Activated T-cell treated with anti-CD3 and anti-CD28 coated beads, Interleukin-2, amount 50 U/mL, for 48 hours (primary cell): ENCODE measurements around the gene MMS19.
A peak's percentile ranks its signal among the peaks of the same experiment; 100 is the strongest.

ENCODE experiments used
- DNase-seq, 2 experiments: peaks; one replicate each; pipeline ENCODE4 v3.0.0-alpha.2; 2020

MMS19 gene, protein sequence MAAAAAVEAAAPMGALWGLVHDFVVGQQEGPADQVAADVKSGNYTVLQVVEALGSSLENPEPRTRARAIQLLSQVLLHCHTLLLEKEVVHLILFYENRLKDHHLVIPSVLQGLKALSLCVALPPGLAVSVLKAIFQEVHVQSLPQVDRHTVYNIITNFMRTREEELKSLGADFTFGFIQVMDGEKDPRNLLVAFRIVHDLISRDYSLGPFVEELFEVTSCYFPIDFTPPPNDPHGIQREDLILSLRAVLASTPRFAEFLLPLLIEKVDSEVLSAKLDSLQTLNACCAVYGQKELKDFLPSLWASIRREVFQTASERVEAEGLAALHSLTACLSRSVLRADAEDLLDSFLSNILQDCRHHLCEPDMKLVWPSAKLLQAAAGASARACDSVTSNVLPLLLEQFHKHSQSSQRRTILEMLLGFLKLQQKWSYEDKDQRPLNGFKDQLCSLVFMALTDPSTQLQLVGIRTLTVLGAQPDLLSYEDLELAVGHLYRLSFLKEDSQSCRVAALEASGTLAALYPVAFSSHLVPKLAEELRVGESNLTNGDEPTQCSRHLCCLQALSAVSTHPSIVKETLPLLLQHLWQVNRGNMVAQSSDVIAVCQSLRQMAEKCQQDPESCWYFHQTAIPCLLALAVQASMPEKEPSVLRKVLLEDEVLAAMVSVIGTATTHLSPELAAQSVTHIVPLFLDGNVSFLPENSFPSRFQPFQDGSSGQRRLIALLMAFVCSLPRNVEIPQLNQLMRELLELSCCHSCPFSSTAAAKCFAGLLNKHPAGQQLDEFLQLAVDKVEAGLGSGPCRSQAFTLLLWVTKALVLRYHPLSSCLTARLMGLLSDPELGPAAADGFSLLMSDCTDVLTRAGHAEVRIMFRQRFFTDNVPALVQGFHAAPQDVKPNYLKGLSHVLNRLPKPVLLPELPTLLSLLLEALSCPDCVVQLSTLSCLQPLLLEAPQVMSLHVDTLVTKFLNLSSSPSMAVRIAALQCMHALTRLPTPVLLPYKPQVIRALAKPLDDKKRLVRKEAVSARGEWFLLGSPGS

DNA sequence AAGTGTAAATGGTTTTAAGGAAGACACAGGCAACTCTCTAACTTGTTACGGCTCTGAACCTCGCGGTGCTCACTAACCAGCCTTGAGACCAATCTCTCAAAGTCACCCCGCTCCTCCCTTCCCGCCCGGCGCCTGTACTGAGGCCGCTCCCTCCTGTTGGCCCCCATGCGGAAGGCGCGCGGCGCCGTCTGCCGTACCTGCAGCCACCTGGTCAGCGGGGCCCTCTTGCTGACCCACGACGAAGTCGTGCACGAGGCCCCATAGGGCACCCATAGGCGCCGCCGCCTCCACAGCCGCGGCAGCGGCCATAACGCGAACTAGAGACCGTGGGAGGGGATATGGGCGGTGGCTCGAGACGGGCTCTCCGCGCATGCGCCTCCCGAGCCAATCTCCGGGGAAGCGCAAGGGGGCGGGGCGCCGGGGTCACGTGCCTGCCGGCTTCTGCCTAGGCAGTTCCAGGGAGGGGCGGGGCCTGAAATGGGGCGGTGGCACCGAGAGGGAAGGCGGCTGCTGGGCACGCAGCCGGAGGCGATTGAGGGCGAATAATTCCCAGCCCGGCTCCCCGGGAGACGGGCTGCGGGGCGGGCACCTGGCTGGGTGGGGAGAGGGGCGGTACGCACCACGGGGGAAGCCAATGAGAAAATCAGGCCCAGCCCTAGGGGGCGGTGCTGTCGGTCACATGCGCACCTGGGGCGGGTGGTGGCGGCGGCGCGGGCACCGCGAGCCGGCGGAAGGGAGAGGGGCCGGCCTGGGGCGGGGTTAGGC is at the start of gene MMS19:
MMS19 (minus strand) TSS at position 347 of the 765 bp plus-strand sequence; CDS start at position 309, 38 bp downstream.
- peak; percentile 99 to 100 for DNase-seq

DNA sequence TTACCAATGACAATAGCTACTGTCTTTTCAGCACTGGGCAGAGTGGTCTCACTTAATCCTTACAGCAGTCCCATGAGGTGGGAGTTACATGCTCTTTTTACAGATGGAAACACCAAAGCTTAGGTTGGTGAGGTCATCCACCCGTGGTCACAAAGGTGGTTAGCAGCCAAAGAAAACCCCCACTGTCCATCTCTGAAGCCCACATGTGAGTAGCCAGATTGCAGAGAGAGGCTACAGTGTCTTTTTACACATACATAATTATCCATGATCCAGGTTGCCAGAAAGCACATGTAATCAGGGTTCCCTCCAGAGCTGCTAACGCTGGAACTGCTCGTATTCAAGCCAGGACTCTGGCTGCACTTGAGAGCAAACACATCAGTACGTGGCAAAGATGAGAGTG is 49.7 kb upstream of the MMS19 start:
- DNase-seq: no peak

DNA sequence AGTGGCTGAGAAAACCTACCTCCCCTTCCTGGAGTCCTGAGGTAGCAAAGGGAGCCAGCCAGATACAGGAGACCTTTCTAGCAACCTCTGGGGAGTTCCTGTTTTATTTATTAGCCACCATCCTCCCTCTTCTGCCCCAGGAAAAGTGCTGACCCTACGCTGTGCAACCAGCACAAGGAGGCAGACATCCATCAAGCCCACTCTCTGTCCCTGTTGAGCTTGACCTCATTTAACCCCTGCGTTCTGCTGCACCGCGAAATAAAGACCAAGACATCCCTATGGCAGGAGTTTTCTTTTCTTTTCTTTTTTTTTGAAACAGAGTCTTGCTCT is 49.0 kb upstream of the MMS19 start:
- DNase-seq: no peak

DNA sequence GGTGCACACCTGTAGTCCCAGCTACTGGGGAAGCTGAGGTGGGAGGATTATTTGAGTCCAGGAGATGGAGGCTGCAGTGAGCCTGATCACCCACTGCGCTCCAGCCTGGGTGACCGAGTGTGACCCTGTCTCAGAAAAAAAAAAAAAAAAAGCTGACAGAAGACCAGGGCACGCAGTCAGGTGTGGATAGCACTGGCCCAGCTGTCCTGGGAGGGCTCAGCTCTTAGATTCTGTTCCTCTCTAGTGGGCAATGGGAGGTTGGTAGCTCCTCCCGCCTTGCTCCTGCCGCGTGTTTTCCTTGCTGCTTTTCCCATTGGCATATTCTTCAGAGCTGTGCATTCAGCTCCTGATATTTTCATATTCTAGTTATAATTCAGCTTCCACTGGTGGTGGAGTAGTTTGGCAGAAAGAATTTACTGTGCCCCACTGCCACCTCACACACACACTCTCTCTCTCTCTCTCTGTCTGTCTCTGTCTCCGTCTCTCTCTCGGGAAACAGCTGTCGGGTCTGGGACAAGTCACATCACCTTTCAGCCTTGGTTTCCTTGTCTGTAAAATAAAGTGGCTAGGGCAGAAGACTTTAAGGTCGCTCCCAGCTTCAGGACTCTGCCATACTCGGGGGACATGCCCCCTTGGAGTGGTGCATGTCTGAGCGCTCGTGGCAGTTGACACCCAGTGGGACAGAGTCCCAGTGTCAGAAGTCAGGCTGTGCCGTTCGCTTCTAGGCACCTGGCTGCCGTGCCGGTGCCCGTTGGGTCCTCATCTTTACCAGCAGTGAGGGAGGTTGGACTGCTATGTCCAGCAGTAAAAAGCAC is 48.4 kb upstream of the MMS19 start:
- DNase-seq: no peak

DNA sequence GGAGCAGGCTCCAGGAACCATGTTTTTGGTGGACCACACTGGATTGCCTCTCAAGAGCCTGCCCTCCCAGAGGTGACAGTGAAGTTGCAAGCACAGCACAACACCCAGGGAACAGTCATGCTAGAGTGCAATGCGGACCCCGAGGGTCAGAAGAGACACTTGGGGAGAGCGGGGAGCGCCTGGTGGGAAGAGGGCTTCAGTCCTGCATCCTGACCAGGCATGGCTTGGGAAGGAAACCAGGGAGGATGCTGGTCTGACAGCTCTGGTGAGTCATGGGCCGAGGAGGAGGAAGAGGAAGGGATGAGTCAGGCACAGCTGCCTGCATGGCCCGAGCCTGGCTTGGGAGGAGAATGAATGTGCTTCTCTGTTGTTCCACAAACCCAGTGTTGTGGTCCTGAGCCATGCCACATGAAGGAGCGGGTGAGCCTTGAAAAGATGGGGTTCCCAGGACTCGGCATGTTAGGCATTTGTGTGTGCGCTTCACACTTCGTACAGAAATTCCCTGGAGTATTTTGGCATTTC is 44.9 kb upstream of the MMS19 start:
- peak; percentile 77 to 79 for DNase-seq

DNA sequence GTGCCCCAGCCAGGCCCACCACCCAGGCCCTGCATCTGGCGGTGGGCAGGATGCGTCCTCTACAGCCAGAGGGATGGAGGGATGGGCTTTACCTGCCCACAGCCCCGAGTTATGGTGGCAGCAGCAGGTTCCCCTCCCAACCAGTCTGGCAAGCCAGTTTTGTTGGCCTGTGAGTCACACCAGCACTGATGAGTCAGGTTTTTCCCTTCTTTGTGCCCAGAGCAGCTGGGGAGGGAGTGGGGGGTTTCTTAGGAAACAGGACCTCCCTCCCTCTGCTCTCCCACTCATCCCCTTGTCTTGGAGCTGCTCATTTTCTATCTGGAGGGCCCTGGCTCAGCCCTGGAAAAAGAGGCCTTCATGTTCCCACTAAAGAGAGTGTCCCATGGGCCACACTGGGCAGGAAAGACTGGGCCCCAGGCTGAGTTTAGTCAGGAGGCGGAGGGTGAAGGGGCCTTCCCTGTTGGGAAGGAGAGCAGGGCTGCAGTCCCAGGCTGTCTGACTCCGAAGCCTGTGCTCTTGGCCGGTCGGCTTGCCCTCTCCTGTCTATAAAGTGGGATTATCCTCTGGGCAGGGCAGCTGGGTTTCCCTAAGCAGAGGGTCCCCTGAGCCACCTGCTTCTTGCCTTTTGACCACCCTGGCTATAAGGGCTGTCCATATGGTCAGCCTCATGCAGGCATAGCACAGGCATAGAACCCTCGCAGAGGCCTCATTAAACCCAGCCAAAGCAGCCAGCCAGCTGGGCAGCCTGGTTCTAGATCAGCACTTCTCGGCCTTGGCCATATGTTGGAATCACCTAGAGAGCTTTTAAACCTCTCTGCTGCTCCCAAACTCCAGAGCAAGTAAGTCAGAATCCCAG is 44.2 kb upstream of the MMS19 start:
- peak; percentile 59 to 70 for DNase-seq

DNA sequence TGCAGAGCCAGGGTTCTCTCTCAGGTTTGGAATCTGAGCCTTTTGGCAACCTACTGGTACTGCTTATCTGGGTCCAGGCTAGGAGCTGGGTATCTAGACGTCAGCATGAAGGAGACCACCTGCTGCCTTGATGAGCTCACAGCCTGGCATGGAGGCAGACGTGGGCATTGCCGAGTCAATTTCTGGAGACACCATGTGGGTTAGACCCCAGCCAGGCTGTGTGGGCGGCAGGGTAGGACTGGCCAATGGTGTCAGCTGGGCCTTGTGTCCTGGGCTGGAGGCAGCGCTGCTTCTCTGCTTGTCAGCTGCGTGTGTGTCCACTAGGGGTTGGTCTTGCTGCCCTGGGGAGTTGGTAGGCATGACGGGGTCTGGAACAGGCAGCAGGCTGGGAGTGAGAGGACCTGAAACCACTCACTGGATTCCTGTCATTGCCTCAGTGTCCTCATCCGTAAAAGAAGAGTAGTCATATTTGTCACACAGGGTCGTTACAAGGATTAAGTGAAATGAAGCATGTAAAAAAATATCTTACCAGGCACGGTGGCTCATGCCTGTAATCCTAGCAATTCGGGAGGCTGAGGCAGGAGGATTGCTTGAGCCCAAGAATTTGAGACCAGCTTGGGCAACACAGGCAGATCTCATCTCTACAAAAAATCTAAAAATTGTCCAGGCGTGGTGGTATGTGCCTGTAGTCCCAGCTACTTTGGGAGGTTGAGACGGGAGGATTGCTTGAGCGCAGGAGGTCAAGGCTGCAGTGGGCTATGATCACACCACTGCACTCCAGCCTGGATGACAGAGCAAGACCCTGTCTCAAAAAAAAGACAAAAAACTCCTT is 42.7 kb upstream of the MMS19 start:
- DNase-seq: no peak

DNA sequence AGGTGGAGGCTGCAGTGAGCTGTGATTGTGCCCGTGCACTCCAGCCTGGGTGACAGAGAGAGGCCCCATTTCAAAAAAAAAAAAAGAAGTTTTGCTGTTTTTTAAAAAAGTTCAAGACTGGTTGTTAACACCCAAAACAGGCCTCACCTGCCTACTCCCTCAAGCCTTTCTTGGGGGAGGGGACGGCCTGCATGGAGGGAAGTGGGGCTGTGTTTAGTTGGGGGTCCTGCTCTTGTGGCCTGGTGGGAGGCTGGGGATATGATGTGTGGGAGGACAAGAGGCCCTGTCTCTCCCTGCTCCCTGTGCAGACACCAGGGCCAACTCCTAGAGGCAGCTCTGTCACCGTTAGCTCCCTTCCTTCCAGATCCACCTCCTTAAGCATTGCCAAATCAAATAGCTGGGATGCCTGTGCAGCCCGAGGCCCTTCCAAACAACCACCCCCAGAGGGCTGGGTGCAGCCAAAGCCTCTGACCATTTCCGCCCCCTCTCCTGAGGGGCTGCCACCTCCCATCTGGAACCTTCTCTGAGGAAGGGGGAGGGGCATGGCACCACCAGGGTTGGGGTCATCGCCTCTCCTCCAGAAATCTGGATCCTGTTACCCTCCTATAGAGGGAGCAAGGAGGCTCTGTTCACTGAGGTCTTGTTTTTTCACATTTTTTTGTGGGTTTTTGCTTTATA is 41.4 kb upstream of the MMS19 start:
- no peak for DNase-seq

DNA sequence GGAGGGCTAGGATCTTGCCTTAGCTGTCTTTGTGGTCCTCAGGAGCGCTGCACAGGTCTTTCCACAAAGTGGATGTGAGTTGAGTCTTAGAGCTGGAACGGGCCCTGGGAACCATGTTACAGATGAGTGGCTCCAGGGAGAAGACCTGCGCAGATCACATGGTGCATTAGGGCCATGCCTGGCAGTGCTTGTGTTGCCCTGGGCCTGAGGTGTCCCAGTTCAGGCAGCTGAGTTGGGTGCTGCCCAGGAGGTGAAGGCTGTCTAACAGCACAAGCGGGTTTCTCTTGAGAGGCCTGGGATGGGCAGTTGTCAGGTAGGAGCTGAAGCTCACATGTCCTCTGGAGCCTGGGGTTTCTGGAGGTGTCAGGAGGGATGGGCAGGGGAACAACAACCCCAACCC is 40.6 kb upstream of the MMS19 start:
- DNase-seq: no peak

DNA sequence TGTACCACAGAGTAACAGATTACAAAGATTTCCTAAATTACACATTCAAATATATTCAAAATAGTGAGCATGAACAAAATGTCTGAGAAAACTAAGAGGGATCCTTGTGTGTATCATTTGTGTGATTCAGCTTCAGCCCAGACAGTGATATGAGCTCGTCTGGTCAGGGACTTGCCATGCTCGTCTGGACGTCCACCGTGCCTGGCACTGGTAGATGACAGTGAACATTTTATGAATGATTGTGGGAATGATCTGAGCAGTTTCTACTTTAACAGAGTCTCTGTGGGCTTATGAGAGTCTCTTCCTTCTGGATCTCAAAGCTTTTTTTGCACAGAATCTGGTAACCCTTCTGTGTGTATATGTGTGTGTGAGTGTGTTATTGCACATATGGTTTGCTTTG is 40.2 kb upstream of the MMS19 start:
- DNase-seq: no peak

DNA sequence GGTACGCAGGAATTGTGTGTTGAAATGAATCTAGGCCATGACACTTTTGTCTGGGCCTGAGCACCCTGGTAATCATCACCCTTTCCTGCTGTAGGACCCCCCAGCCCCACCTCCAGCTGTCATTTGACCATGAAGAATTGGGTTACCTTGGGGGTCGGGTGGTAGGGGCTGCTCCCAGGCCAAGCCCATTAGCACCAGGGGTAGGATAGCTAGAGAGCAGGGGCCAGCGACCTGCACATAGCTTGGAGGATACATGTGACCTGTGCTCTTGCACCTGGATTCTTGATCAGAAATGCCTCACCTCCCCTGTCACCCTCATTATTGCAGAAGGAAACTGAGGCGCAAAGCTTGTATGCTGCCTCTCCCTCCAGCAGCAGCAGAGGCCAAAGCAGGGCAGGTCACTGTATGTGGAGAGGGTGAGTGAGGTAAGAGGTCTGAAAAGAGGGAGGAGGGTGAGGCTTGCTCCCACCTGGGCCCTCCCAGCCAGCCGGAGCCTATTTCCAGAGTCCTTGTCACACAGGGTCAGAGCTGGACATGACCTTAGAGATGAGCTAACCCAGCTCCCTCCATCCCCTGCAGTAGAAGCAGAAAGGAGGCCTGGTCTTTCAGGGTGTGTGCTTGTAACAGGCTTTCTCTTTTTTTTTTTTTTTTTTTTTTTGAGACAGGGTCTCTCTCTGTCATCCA is 39.1 kb upstream of the MMS19 start:
- DNase-seq: no peak

DNA sequence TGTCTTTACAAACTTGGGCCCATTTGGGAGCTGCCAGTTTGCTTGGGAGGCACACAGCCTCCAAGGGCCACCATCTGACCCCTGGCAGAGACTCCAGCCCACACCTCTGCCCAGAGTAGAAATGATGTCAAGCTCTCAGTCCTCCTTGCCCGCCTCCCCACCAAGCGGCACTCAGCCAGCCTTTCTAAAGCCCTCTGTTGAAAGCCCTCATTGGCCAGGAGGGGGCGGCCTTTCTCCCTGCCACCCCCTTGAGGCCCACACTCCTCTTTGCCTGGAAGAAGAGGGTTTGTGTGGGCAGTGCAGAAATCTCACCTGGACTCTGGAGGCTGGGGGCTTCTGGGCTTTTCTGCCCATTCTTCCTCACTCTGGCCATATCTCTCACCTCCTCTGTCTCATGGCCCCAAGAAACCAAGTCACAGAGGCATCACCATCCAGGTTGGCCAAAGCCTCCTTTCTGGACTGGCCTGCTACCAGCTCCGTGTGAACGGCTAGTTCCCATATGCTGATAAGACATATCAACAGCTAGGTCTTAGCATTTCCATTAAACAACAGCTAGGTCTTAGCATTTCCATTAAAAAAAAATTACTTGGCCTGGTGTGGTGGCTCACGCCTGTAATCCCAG is 36.6 kb upstream of the MMS19 start:
- peak; percentile 52 to 66 for DNase-seq

DNA sequence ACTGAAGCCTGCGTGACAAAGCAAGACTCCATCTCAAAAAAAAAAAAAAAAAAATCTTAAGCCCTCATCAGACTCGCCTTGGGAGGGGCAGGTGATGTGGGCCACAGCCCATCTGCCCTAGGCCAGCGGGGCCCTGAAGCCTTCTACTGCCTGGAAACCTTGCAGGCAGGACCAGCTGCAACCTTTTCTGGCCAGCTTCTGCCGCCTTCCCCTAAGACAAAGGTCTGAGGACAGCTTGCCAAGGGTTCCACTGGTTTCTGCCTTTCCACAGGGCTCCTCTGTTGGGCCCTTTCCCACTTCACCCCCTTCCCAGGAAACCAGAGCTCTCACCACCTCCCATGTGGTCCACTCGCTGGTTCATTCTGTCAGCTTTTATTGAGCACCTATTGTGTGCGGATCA is 35.7 kb upstream of the MMS19 start:
- no peak for DNase-seq

DNA sequence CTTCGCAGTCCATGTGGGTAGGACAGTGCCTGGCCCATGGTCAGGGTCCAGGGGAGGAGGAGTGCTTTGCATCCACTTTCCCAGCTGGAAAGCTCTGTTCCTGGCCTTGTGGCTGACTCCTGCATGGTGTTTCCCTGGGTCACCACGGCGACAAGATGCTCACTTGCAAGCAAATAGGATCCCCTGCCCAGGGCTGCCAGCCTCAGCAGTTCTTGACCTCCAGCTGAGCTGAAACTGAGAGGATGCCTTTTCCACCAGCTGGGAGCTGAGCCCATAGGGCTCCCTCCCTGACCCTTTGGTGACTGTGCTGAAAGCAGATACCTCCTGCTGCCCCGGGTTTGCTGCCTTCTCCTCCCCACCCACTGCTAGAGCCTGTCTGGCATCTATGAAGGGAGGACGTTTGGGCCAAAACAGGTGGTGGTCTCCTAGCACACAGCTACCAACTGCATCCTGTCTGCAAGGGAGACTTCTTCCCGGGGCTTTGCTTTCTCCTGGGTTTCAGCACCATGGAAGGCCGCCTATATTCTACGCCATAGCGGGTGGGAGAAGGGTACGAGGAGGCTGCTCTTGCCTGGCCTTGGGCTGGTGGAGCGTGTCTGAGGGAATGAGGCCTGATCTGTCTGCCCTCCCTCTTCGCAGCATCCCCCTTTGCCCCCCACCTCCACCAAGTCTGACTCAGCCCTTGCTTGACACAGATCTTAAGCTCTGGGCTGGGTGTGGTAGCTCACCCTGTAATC is 34.9 kb upstream of the MMS19 start:
- DNase-seq: no peak

DNA sequence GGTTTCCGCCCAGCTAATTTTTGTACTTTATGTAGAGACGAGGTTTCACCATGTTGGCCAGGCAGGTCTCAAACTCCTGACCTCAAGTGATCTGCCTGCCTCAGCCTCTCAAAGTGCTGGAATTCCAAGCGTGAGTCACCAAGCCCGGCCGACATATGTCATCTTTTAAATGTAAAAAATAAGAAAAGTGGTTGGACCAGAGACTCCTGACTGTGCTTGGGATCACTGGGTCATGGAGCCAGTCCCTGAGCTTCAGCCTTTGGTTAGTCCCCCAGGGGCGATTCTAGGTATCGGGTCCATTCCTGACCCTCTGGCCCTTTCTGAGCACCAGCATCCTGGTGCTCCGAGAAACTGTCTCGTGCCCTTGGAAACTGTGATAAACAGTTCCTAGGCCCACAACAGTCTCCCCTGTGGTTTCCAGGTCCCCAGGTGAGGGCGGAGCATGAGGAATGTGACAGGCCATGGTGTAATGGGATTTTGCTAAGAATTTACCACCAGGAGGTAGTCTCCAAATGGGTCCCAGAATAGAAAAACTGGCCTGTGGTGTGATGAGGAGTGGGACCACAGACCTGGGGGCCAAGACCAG is 33.3 kb upstream of the MMS19 start:
- DNase-seq: no peak

DNA sequence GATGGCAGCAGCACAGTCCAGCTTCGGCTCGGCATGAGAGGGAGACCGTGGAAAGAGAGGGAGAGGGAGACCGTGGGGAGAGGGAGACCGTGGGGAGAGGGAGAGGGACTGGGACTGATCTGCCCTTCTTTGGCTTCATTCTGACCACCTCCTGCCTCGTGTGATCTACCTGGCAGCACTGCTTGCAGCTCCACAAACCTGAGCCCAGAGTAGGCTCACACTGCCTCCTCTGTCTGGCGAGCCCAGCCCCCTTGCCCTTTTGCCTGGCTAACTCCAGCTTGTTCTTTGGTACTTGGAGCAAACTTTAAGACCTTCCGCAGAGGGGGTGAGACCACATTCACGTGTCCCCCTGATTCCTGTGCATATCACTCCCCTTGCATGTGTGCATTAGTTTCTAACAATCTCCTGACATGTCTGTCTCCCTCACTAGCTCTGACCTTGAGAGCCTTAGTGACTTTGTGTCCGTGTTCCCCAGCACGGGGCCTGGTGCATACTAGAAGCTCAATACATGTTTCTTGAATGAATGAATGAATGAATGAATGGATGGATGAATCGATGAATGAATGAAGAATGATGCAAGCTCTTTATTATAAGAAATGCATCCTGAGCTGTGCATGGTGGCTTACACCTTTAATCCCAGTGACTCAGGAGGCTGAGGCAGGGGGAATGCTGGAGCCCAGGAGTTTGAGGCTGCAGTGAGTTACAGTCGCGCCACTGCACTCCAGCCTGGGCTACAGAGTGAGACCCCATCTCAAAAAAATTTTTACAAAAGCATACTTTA is 31.7 kb upstream of the MMS19 start:
- no peak for DNase-seq
